Activated CD4-positive, alpha-beta T cell treated with anti-CD3 and anti-CD28 coated beads, Interleukin-2, amount 10 ng/mL, durations not matched to agents 7 days and 5 days (primary cell): ENCODE results near the gene CACNA2D1. TPM values are rescaled to one million over a fixed set of nuclear protein-coding genes. Genes with fewer than 3 reads are reported as not detected.

Experiments
- CTCF ChIA-PET: fragments of 350-600 bp; sonication (Branson Sonifier 250); formaldehyde crosslinking; loops from one replicate; lab custom pipeline; 2021; ENCODE audit warnings: antibody characterized with exemption; lab: Charles Lee
- POLR2A ChIA-PET: fragments of 350-600 bp; sonication (Branson Sonifier 250); formaldehyde crosslinking; loops from one replicate; lab custom pipeline; 2021; ENCODE audit warnings: antibody characterized with exemption; lab: Charles Lee
- DNase-seq: peaks from one replicate; pipeline ENCODE4 v3.0.0-alpha.2; 2020
- H3K27ac Mint-ChIP-seq: one replicate; pipeline ENCODE4 v1.8.0; 2021; ENCODE audit warnings: mild to moderate bottlenecking, moderate library complexity, mixed read lengths
- H3K27me3 Mint-ChIP-seq: one replicate; pipeline ENCODE4 v1.8.0; 2021; ENCODE audit warnings: mixed read lengths
- H3K36me3 Mint-ChIP-seq: one replicate; pipeline ENCODE4 v1.8.0; 2021; ENCODE audit warnings: low read depth, mixed read lengths
- H3K4me1 Mint-ChIP-seq: one replicate; pipeline ENCODE4 v1.8.0; 2021; ENCODE audit warnings: mixed read lengths
- H3K4me3 Mint-ChIP-seq: one replicate; pipeline ENCODE4 v1.8.0; 2021; ENCODE audit warnings: mild to moderate bottlenecking, moderate library complexity, mixed read lengths
- H3K9me3 Mint-ChIP-seq: one replicate; pipeline ENCODE4 v1.8.0; 2021; ENCODE audit warnings: mixed read lengths
- total RNA-seq, 2 experiments: library from RNA; stranded (reverse); gene quantifications; one replicate each; pipeline ENCODE4 v1.2.3, GENCODE V29; 2021

Gene CACNA2D1
- total RNA-seq, 2 experiments from 2014 or later = not detected

- H3K27me3 Mint-ChIP-seq = no peaks in the 10 kb centered on the region
- H3K4me1 Mint-ChIP-seq = no peaks in the 10 kb centered on the region
- no peak overlapping the region for H3K4me3 Mint-ChIP-seq
- DNase-seq = no peak
- ChIA-PET CTCF (no interaction called here), POLR2A (no interaction called here)
- H3K9me3 Mint-ChIP-seq = no peaks in the 10 kb centered on the region
- H3K36me3 Mint-ChIP-seq = no peaks in the 10 kb centered on the region
- H3K27ac Mint-ChIP-seq = no peak overlapping the region
Measured at GRCh38 chr7:82202965-82203364, 240.6 kb downstream of the CACNA2D1 start.

- Mint-ChIP-seq H3K4me3 (no peak overlapping the region), H3K27ac (no peak overlapping the region), H3K36me3 (no peaks in the 10 kb centered on the region), H3K27me3 (no peaks in the 10 kb centered on the region), H3K4me1 (no peaks in the 10 kb centered on the region), H3K9me3 (no peaks in the 10 kb centered on the region)
- POLR2A ChIA-PET = no interaction called here
- DNase-seq = no peak
- CTCF ChIA-PET = no interaction called here
Measured at GRCh38 chr7:82202107-82202506, 241.5 kb downstream of the CACNA2D1 start.

GRCh38 chr7:82200601-82201000 is 243.0 kb downstream of the CACNA2D1 start:
- no peak for DNase-seq
- ChIA-PET POLR2A (no interaction called here), CTCF (no interaction called here)
- no peaks in the 10 kb centered on the region for H3K4me1 Mint-ChIP-seq
- H3K27me3 Mint-ChIP-seq = no peaks in the 10 kb centered on the region
- H3K4me3 Mint-ChIP-seq = no peak overlapping the region
- H3K36me3 Mint-ChIP-seq = no peaks in the 10 kb centered on the region
- no peaks in the 10 kb centered on the region for H3K9me3 Mint-ChIP-seq
- no peak overlapping the region for H3K27ac Mint-ChIP-seq

- no peaks in the 10 kb centered on the region for H3K36me3 Mint-ChIP-seq
- H3K9me3 Mint-ChIP-seq = peaks cover 2% of the 10 kb centered on the region
- POLR2A ChIA-PET = no interaction called here
- H3K27me3 Mint-ChIP-seq = no peaks in the 10 kb centered on the region
- no peaks in the 10 kb centered on the region for H3K4me1 Mint-ChIP-seq
- CTCF ChIA-PET = no interaction called here
- no peak overlapping the region for H3K27ac Mint-ChIP-seq
- H3K4me3 Mint-ChIP-seq = no peak overlapping the region
- DNase-seq = no peak
Measured at GRCh38 chr7:82194016-82194643, 249.4 kb downstream of the CACNA2D1 start.

- Mint-ChIP-seq H3K4me3 (no peak overlapping the region), H3K27me3 (no peaks in the 10 kb centered on the region), H3K4me1 (no peaks in the 10 kb centered on the region), H3K9me3 (no peaks in the 10 kb centered on the region), H3K27ac (no peak overlapping the region), H3K36me3 (no peaks in the 10 kb centered on the region)
- ChIA-PET POLR2A (no interaction called here), CTCF (no interaction called here)
- no peak for DNase-seq
Measured at GRCh38 chr7:82188636-82189035, 254.9 kb downstream of the CACNA2D1 start.

GRCh38 chr7:82185443-82185842 is 258.1 kb downstream of the CACNA2D1 start:
- no peaks in the 10 kb centered on the region for H3K27me3 Mint-ChIP-seq
- DNase-seq = no peak
- ChIA-PET CTCF (no interaction called here), POLR2A (no interaction called here)
- no peaks in the 10 kb centered on the region for H3K4me1 Mint-ChIP-seq
- no peak overlapping the region for H3K27ac Mint-ChIP-seq
- H3K36me3 Mint-ChIP-seq = no peaks in the 10 kb centered on the region
- no peak overlapping the region for H3K4me3 Mint-ChIP-seq
- H3K9me3 Mint-ChIP-seq = no peaks in the 10 kb centered on the region

GRCh38 chr7:82183634-82184033 is 259.9 kb downstream of the CACNA2D1 start:
- ChIA-PET POLR2A (no interaction called here), CTCF (interaction anchor here (0.6 kb wide), 1 partner anchor 776 kb away, joined by 4 read pairs; no protein-coding TSS in a partner anchor)
- no peak overlapping the region for H3K27ac Mint-ChIP-seq

GRCh38 chr7:82179311-82179710 is 264.3 kb downstream of the CACNA2D1 start:
- H3K27me3 Mint-ChIP-seq = no peaks in the 10 kb centered on the region
- H3K27ac Mint-ChIP-seq = no peak overlapping the region
- DNase-seq = no peak
- ChIA-PET POLR2A (no interaction called here), CTCF (no interaction called here)
- no peaks in the 10 kb centered on the region for H3K9me3 Mint-ChIP-seq
- no peaks in the 10 kb centered on the region for H3K36me3 Mint-ChIP-seq
- H3K4me1 Mint-ChIP-seq = no peaks in the 10 kb centered on the region
- H3K4me3 Mint-ChIP-seq = no peak overlapping the region

More at GRCh38 chr7:82183634-82184033, 259.9 kb downstream of the CACNA2D1 start:
- Mint-ChIP-seq H3K36me3 (no peaks in the 10 kb centered on the region), H3K4me3 (no peak overlapping the region), H3K27me3 (no peaks in the 10 kb centered on the region), H3K9me3 (no peaks in the 10 kb centered on the region), H3K4me1 (no peaks in the 10 kb centered on the region)
- DNase-seq = no peak

GRCh38 chr7:82175319-82175718 is 268.3 kb downstream of the CACNA2D1 start:
- Mint-ChIP-seq H3K36me3 (no peaks in the 10 kb centered on the region), H3K27me3 (no peaks in the 10 kb centered on the region), H3K9me3 (no peaks in the 10 kb centered on the region), H3K4me1 (no peaks in the 10 kb centered on the region), H3K27ac (no peak overlapping the region), H3K4me3 (no peak overlapping the region)
- POLR2A ChIA-PET = no interaction called here
- CTCF ChIA-PET = no interaction called here
- no peak for DNase-seq

GRCh38 chr7:82173400-82174021 is 270.1 kb downstream of the CACNA2D1 start:
- DNase-seq = no peak
- ChIA-PET CTCF (no interaction called here), POLR2A (no interaction called here)
- no peak overlapping the region for H3K4me3 Mint-ChIP-seq
- no peaks in the 10 kb centered on the region for H3K4me1 Mint-ChIP-seq
- no peaks in the 10 kb centered on the region for H3K9me3 Mint-ChIP-seq
- H3K27me3 Mint-ChIP-seq = no peaks in the 10 kb centered on the region
- H3K27ac Mint-ChIP-seq = no peak overlapping the region
- H3K36me3 Mint-ChIP-seq = no peaks in the 10 kb centered on the region

GRCh38 chr7:82172881-82173280 is 270.7 kb downstream of the CACNA2D1 start:
- no peak for DNase-seq
- no peaks in the 10 kb centered on the region for H3K4me1 Mint-ChIP-seq
- CTCF ChIA-PET = no interaction called here
- no peaks in the 10 kb centered on the region for H3K36me3 Mint-ChIP-seq
- H3K9me3 Mint-ChIP-seq = no peaks in the 10 kb centered on the region
- POLR2A ChIA-PET = no interaction called here
- no peaks in the 10 kb centered on the region for H3K27me3 Mint-ChIP-seq
- H3K27ac Mint-ChIP-seq = no peak overlapping the region
- no peak overlapping the region for H3K4me3 Mint-ChIP-seq

GRCh38 chr7:82172017-82172416 is 271.6 kb downstream of the CACNA2D1 start:
- H3K9me3 Mint-ChIP-seq = no peaks in the 10 kb centered on the region
- H3K27ac Mint-ChIP-seq = no peak overlapping the region
- H3K4me1 Mint-ChIP-seq = no peaks in the 10 kb centered on the region
- no peaks in the 10 kb centered on the region for H3K27me3 Mint-ChIP-seq
- H3K36me3 Mint-ChIP-seq = no peaks in the 10 kb centered on the region
- DNase-seq = no peak
- ChIA-PET POLR2A (no interaction called here), CTCF (no interaction called here)
- no peak overlapping the region for H3K4me3 Mint-ChIP-seq

- Mint-ChIP-seq H3K36me3 (no peaks in the 10 kb centered on the region), H3K27me3 (no peaks in the 10 kb centered on the region), H3K9me3 (no peaks in the 10 kb centered on the region), H3K27ac (no peak overlapping the region), H3K4me1 (no peaks in the 10 kb centered on the region), H3K4me3 (no peak overlapping the region)
- ChIA-PET POLR2A (no interaction called here), CTCF (no interaction called here)
- no peak for DNase-seq
Measured at GRCh38 chr7:82167558-82168314, 275.8 kb downstream of the CACNA2D1 start.
